GM18526 (cell line): ENCODE data around the gene ALPL.

Source experiments
- POLR2A ChIP-seq: IDR thresholded peaks from 3 replicates; pipeline ENCODE4 v1.6.1; 2011; ENCODE audit not compliant: insufficient read length; ENCODE audit errors: extremely low read depth

The ALPL gene

GRCh38 chr1:21521717-21522060 lies 12.5 kb downstream of the ALPL start:
- TF ChIP-seq POLR2A, result no peak

GRCh38 chr1:21522525-21523038 lies 13.4 kb downstream of the ALPL start:
- no peak for TF ChIP-seq POLR2A

- no peak for TF ChIP-seq POLR2A
Observed at GRCh38 chr1:21523297-21523813, 14.1 kb downstream of the ALPL start.

GRCh38 chr1:21524220-21524619 lies 15.0 kb downstream of the ALPL start:
- TF ChIP-seq POLR2A, result no peak

- TF ChIP-seq POLR2A, result no peak
Observed at GRCh38 chr1:21524686-21525339, 15.6 kb downstream of the ALPL start.

GRCh38 chr1:21525340-21525717 lies 16.1 kb downstream of the ALPL start:
- TF ChIP-seq POLR2A, result no peak

GRCh38 chr1:21526441-21526840 lies 17.2 kb downstream of the ALPL start:
- TF ChIP-seq POLR2A, result no peak

GRCh38 chr1:21530368-21531016 lies 21.3 kb downstream of the ALPL start:
- TF ChIP-seq POLR2A, result no peak

- TF ChIP-seq POLR2A, result no peak
Observed at GRCh38 chr1:21531241-21531640, 22.0 kb downstream of the ALPL start.

GRCh38 chr1:21532496-21532895 lies 23.3 kb downstream of the ALPL start:
- TF ChIP-seq POLR2A, result no peak

- TF ChIP-seq POLR2A, result no peak
Observed at GRCh38 chr1:21532992-21533534, 23.8 kb downstream of the ALPL start.

- no peak for TF ChIP-seq POLR2A
Observed at GRCh38 chr1:21534146-21534545, 24.9 kb downstream of the ALPL start.

- TF ChIP-seq POLR2A, result no peak
Observed at GRCh38 chr1:21534674-21535378, 25.6 kb downstream of the ALPL start.

- TF ChIP-seq POLR2A, result no peak
Observed at GRCh38 chr1:21536218-21536617, 27.0 kb downstream of the ALPL start.

GRCh38 chr1:21537511-21537931 lies 28.3 kb downstream of the ALPL start:
- TF ChIP-seq POLR2A, result no peak
